Measurements from ENCODE around the gene VGLL1. TPM values are rescaled to one million over a fixed set of nuclear protein-coding genes. Genes with fewer than 3 reads are reported as not detected.

Gene VGLL1
- total RNA-seq, 6 experiments from 2014 or later = not detected

DNA sequence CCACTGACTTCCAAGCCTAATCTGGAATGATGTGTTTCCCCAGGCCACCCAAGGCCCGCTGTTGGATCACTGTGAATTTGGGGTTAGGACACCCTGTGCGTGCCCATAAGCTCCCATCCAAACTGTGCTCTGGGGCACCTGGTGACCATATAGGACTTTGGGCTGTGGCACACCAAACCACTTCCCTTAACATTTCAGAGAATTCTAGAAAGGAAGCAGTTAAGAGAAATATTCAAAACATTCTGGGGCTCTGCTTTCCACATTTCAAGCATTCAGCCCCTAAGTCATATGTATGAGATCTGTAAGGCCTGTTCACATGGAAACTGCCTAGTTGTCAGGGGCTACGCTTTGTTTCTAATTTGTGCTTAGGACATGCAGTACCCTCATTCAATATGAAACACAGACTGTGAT, 14.4 kb downstream of the VGLL1 start:
- Histone ChIP-seq H3K9me3 (no peaks in the 10 kb centered on the region), H3K27ac (no peak overlapping the region), H3K36me3 (no peaks in the 10 kb centered on the region), H3K4me3 (no peak overlapping the region), H3K4me1 (no peaks in the 10 kb centered on the region), H3K27me3 (no peaks in the 10 kb centered on the region)
- TF ChIP-seq POLR2A (IDR thresholded peaks at IDR 0.05) = no peak
- TF ChIP-seq, protein P1, sequence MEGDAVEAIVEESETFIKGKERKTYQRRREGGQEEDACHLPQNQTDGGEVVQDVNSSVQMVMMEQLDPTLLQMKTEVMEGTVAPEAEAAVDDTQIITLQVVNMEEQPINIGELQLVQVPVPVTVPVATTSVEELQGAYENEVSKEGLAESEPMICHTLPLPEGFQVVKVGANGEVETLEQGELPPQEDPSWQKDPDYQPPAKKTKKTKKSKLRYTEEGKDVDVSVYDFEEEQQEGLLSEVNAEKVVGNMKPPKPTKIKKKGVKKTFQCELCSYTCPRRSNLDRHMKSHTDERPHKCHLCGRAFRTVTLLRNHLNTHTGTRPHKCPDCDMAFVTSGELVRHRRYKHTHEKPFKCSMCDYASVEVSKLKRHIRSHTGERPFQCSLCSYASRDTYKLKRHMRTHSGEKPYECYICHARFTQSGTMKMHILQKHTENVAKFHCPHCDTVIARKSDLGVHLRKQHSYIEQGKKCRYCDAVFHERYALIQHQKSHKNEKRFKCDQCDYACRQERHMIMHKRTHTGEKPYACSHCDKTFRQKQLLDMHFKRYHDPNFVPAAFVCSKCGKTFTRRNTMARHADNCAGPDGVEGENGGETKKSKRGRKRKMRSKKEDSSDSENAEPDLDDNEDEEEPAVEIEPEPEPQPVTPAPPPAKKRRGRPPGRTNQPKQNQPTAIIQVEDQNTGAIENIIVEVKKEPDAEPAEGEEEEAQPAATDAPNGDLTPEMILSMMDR (IDR thresholded peaks at IDR 0.05) = no peak
- no peak for DNase-seq
- WGBS (ENCODE audit: insufficient coverage, low coverage, low lambda C conversion rate, missing lambda C conversion rate) = 85% methylated on average over 3 of the region's 3 CpGs
- ATAC-seq = no peak
- intact Hi-C loops (cut with DNase I) = no loop called here

DNA sequence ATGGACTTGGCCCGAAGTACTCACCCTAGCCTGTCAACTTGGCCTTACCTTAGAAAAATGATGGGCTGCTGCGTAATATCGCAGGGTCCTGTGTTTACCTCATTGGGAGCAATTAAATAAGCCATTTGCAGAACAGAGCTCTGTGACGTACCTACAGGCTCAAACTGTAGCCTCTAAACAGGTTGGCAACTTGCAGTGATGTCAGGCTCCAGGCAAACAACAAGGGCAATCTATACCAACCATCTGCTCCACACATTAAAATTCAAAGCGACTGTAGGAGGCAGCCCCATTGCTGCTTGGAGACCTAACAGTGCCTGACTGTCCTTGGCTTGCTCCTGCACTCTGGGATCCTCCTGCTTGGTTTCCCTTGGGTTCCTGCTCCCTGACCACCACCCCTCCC, 17.2 kb downstream of the VGLL1 start:
- ATAC-seq (no peak), DNase-seq (no peak)
- H3K4me3 ChIP-seq = no peak overlapping the region
- H3K27ac ChIP-seq = no peak overlapping the region
- no peaks in the 10 kb centered on the region for H3K9me3 ChIP-seq
- no peaks in the 10 kb centered on the region for H3K4me1 ChIP-seq
- H3K27me3 ChIP-seq = no peaks in the 10 kb centered on the region
- WGBS (ENCODE audit: insufficient coverage, low coverage, low lambda C conversion rate, missing lambda C conversion rate) = 73% methylated on average over 4 of the region's 5 CpGs
- no peaks in the 10 kb centered on the region for H3K36me3 ChIP-seq
- no peak for TF ChIP-seq POLR2A (IDR thresholded peaks at IDR 0.05)
- TF ChIP-seq, protein P1 (IDR thresholded peaks at IDR 0.05) = no peak
- intact Hi-C loops (cut with DNase I) = no loop called here

DNA sequence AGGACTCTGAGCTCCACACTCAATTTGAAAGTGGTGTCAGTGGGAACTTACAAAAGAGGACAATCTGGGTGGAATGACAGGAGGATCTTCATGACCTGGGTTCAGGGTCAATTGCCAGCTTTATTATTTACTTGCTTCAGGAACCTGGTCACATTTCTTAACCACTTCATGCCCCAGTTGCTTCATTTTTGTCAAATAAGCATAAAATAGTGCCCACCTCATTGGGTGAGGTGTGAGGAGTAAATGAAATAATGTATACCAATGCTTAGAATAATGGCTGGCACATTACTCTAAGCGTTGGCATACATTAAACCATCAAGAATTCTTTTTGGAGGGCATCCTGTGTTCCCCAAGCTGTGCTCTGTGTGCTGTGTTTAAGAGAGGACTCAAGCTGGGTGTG, 19.4 kb downstream of the VGLL1 start:
- no peaks in the 10 kb centered on the region for H3K4me1 ChIP-seq
- H3K27ac ChIP-seq = no peak overlapping the region
- no peaks in the 10 kb centered on the region for H3K27me3 ChIP-seq
- ATAC-seq (no peak), DNase-seq (no peak)
- intact Hi-C loops (cut with DNase I) = no loop called here
- H3K9me3 ChIP-seq = no peaks in the 10 kb centered on the region
- TF ChIP-seq, protein P1 (IDR thresholded peaks at IDR 0.05) = no peak
- no peak for TF ChIP-seq POLR2A (IDR thresholded peaks at IDR 0.05)
- H3K36me3 ChIP-seq = no peaks in the 10 kb centered on the region
- H3K4me3 ChIP-seq = no peak overlapping the region
- WGBS (ENCODE audit: insufficient coverage, low coverage, low lambda C conversion rate, missing lambda C conversion rate) = 50% methylated on average over 1 of the region's 1 CpG

DNA sequence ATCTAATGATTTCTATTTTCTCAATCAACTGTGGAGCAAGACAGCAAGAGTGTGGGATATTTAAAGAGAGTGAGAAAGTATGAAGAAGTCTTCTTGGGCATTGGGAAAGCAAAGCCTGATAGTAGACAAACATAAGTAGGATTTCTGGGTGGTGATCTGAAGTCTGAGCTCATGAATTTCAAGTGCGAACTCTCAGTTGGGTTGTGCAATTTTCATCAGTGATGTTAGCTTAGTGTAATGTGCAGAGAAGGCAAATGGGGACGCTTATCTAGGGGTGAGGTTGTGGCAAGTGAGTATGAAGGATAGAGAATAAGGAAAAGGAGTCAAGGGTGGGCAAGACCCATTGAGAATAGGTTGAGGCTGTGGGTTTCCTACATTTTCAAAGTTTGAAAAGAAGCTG, 23.7 kb downstream of the VGLL1 start:
- no peak overlapping the region for H3K27ac ChIP-seq
- ATAC-seq (no peak), DNase-seq (no peak)
- 31% methylated on average over 2 of the region's 2 CpGs for WGBS (ENCODE audit: insufficient coverage, low coverage, low lambda C conversion rate, missing lambda C conversion rate)
- no peaks in the 10 kb centered on the region for H3K9me3 ChIP-seq
- no peaks in the 10 kb centered on the region for H3K4me1 ChIP-seq
- no peaks in the 10 kb centered on the region for H3K36me3 ChIP-seq
- no peak for TF ChIP-seq POLR2A (IDR thresholded peaks at IDR 0.05)
- TF ChIP-seq, protein P1 (IDR thresholded peaks at IDR 0.05) = no peak
- intact Hi-C loops (cut with DNase I) = no loop called here
- H3K4me3 ChIP-seq = no peak overlapping the region
- no peaks in the 10 kb centered on the region for H3K27me3 ChIP-seq

DNA sequence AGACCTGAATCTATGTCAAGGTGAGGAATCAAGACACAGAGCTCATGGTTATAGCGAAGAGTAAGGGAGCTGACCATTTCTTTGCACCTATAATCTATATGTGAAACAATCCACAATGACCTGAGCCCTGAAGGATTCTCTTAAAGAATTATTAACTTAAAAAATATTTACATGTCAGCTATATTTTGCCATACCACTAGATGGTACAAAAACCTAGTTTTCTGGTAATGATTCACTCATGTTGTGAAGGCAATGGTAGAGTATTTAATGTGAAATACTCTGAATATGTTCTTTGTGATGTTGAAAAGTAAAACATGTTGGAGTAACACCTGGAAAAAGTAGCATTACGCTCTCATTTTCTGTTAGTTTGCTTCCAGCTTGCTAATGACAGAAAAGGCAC, 40.0 kb downstream of the VGLL1 start:
- intact Hi-C loops (cut with DNase I) = no loop called here
- Histone ChIP-seq H3K27ac (no peak overlapping the region), H3K27me3 (no peaks in the 10 kb centered on the region), H3K4me3 (no peak overlapping the region), H3K9me3 (no peaks in the 10 kb centered on the region), H3K36me3 (no peaks in the 10 kb centered on the region), H3K4me1 (peaks cover 0 to 6% (median 0%) of the 10 kb centered on the region in 4 donors)
- DNase-seq (no peak), ATAC-seq (no peak)
- 66% methylated on average over 2 of the region's 2 CpGs for WGBS (ENCODE audit: insufficient coverage, low coverage, low lambda C conversion rate, missing lambda C conversion rate)
- no peak for TF ChIP-seq POLR2A (IDR thresholded peaks at IDR 0.05)
- TF ChIP-seq, protein P1 (IDR thresholded peaks at IDR 0.05) = no peak
